ENCODE results near the gene PCDHB7.
"Not testable (repeated sequence)": the region's sequence is repeated elsewhere in the genome, so short reads cannot be mapped to it uniquely, and the experiment has no call there.

The PCDHB7 gene

GRCh38 chr5:141180313-141180712, 7.9 kb downstream of the PCDHB7 start:
- DNase-seq (ENCODE audit: low read depth) = no peak

DNA sequence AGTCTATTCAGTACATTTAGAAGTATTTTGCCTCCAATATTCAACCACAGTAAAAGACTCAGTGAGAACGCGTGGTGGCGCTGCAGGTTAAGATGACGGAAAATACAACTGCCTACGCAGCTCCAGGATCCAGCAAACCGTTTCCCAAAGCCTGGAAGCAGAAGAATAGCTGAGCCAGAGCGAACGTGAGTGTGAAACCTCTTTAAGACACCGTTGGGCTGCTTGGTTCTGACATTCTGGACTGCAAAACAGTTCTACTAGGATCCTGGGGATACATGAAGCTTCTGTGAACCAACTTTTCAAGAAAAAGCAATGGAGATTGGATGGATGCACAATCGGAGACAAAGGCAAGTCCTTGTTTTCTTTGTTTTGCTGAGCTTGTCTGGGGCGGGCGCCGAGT, 9.8 kb downstream of the PCDHB7 start, which contains the start of gene PCDHB16:
PCDHB16 (plus strand) TSS at position 140 of the 400 bp plus-strand sequence; CDS start at position 313, 173 bp downstream.
- DNase-seq (ENCODE audit: low read depth) = peak; percentile 46

DNA sequence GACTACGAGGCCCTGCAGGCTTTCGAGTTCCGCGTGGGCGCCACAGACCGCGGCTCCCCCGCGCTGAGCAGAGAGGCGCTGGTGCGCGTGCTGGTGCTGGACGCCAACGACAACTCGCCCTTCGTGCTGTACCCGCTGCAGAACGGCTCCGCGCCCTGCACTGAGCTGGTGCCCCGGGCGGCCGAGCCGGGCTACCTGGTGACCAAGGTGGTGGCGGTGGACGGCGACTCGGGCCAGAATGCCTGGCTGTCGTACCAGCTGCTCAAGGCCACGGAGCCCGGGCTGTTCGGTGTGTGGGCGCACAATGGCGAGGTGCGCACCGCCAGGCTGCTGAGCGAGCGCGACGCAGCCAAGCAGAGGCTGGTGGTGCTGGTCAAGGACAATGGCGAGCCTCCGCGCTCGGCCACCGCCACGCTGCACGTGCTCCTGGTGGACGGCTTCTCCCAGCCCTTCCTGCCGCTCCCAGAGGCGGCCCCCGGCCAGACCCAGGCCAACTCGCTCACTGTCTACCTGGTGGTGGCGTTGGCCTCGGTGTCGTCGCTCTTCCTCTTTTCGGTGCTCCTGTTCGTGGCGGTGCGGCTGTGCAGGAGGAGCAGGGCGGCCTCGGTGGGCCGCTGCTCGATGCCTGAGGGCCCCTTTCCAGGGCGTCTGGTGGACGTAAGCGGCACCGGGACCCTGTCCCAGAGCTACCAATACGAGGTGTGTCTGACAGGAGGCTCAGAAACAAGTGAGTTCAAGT, 11.8 kb downstream of the PCDHB7 start:
- DNase-seq (ENCODE audit: low read depth) = not testable (repeated sequence)

- DNase-seq (ENCODE audit: low read depth) = peak; percentile 46
Measured at GRCh38 chr5:141186897-141187512, 14.6 kb downstream of the PCDHB7 start, which contains the start of gene PCDHB9. Gene PCDHB9 (plus strand): TSS chr5:141187161. CDS start chr5:141187319, 158 bp downstream.

DNA sequence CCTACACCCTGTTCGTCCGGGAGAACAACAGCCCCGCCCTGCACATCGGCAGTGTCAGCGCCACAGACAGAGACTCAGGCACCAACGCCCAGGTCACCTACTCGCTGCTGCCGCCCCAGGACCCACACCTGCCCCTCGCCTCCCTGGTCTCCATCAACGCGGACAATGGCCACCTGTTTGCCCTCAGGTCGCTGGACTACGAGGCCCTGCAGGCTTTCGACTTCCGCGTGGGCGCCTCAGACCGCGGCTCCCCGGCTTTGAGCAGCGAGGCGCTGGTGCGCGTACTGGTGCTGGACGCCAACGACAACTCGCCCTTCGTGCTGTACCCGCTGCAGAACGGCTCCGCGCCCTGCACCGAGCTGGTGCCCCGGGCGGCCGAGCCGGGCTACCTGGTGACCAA, 16.2 kb downstream of the PCDHB7 start:
- DNase-seq (ENCODE audit: low read depth) = not testable (repeated sequence)

DNA sequence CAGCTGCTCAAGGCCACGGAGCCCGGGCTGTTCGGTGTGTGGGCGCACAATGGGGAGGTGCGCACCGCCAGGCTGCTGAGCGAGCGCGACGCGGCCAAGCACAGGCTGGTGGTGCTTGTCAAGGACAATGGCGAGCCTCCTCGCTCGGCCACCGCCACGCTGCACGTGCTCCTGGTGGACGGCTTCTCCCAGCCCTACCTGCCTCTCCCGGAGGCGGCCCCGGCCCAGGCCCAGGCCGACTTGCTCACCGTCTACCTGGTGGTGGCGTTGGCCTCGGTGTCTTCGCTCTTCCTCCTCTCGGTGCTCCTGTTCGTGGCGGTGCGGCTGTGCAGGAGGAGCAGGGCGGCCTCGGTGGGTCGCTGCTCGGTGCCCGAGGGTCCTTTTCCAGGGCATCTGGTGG, 16.7 kb downstream of the PCDHB7 start:
- not testable (repeated sequence) for DNase-seq (ENCODE audit: low read depth)

DNA sequence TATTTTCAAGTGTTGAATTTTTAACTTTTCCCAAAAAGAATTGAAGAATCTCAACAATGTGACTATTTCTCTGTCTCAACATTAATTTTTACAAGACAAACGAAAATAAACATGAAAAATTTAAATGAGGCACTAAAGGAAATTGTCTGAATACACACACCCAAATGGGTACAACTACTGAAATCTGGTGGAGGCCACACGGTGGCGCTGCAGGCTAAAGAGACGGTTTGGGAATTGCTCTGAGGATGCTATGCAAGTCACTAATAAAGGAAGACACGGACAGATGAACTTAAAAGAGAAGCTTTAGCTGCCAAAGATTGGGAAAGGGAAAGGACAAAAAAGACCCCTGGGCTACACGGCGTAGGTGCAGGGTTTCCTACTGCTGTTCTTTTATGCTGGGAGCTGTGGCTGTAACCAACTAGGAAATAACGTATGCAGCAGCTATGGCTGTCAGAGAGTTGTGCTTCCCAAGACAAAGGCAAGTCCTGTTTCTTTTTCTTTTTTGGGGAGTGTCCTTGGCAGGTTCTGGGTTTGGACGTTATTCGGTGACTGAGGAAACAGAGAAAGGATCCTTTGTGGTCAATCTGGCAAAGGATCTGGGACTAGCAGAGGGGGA, 19.8 kb downstream of the PCDHB7 start, which contains the start of gene PCDHB10:
PCDHB10 (plus strand) TSS at position 244 of the 616 bp plus-strand sequence; CDS start at position 444, 200 bp downstream.
- DNase-seq (ENCODE audit: low read depth) = peak; percentile 32

GRCh38 chr5:141194332-141194731, 21.9 kb downstream of the PCDHB7 start:
- DNase-seq (ENCODE audit: low read depth) = not testable (repeated sequence)

DNA sequence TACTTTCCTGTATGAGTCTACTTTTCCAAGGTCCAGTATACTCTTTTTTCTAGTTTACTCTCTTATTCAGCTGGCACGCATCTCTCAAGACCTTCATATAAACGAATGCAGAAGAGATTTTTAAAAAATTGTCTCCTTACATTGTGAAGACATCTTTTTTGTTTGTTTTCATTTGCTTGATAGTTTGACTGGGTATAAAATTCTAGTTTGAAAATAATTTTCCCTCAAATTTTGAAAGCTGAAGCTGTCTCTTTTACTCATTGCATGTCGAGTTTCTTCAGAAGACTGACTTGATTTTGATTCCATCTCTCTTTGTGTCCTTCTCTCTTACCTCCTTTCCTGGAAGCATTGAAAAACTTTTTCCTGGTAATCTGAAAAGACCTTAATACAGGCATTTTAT, 23.9 kb downstream of the PCDHB7 start:
- no peak for DNase-seq (ENCODE audit: low read depth)

DNA sequence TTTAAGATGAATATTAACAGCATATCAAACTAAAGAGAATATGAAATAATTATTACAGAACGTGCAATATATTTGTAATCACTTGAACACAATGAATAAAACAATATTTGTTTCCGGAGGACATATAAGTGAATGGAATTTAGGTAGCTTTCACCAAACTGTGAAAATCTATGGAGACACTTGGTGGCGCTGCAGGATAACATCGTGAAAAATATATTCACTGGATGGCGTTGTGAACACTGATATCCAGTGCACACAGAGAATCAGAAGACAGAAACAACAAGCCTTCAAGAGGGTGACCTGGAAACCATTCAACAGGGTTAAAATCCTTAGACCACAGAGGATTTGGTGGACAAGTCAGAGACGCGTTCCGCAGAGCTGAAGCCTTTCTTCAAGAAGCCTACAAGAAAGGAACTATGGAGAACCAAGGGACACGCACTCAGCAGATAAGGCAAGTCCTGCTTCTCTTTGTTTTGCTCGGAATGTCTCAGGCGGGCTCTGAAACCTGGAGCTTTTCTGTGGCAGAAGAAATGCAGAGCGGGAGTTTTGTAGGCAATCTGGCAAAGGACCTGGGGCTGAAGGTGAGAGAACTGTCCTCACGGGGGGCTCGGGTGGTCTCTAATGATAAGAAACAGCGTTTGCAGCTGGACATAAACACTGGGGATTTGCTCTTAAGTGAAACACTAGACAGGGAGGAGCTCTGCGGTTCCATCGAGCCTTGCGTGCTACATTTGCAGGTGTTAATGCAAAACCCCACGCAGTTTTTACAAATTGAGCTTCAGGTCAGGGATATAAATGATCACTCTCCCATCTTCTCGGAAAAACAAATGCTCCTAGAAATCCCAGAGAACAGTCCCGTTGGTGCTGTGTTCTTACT, 27.2 kb downstream of the PCDHB7 start, which contains the start of gene PCDHB11:
PCDHB11 (plus strand) TSS at position 269 of the 877 bp plus-strand sequence; CDS start at position 417, 148 bp downstream.
- no peak for DNase-seq (ENCODE audit: low read depth)

DNA sequence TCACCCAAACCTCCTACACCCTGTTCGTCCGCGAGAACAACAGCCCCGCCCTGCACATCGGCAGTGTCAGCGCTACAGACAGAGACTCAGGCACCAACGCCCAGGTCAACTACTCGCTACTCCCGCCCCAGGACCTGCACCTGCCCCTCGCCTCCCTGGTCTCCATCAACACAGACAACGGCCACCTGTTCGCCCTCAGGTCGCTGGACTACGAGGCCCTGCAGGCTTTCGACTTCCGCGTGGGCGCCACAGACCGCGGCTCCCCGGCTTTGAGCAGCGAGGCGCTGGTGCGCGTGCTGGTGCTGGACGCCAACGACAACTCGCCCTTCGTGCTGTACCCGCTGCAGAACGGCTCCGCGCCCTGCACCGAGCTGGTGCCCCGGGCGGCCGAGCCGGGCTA, 28.7 kb downstream of the PCDHB7 start:
- DNase-seq (ENCODE audit: low read depth) = not testable (repeated sequence)

GRCh38 chr5:141201646-141202045, 29.2 kb downstream of the PCDHB7 start:
- not testable (repeated sequence) for DNase-seq (ENCODE audit: low read depth)

GRCh38 chr5:141208478-141208877, 36.0 kb downstream of the PCDHB7 start, which contains the start of gene PCDHB12:
Gene PCDHB12 (plus strand): TSS chr5:141208719. CDS start chr5:141208908, 189 bp downstream.
- peak; percentile 15 for DNase-seq (ENCODE audit: low read depth)

GRCh38 chr5:141210281-141210680, 37.8 kb downstream of the PCDHB7 start:
- not testable (repeated sequence) for DNase-seq (ENCODE audit: low read depth)

DNA sequence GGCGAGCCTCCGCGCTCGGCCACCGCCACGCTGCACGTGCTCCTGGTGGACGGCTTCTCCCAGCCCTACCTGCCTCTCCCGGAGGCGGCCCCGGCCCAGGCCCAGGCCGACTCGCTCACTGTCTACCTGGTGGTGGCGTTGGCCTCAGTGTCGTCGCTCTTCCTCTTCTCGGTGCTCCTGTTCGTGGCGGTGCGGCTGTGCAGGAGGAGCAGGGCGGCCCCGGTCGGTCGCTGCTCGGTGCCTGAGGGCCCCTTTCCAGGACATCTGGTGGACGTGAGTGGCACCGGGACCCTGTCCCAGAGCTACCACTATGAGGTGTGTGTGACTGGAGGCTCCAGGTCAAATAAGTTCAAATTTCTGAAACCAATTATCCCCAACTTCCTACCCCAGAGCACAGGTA, 38.4 kb downstream of the PCDHB7 start:
- DNase-seq (ENCODE audit: low read depth) = not testable (repeated sequence)

- peak; percentile 38 for DNase-seq (ENCODE audit: low read depth)
Measured at GRCh38 chr5:141213656-141214339, 41.4 kb downstream of the PCDHB7 start, which contains the start of gene PCDHB13. Gene PCDHB13 (plus strand): TSS chr5:141213919. CDS start chr5:141214124, 205 bp downstream.

- not testable (repeated sequence) for DNase-seq (ENCODE audit: low read depth)
Measured at GRCh38 chr5:141214583-141214982, 42.1 kb downstream of the PCDHB7 start.

- DNase-seq (ENCODE audit: low read depth) = not testable (repeated sequence)
Measured at GRCh38 chr5:141215504-141215903, 43.1 kb downstream of the PCDHB7 start.

GRCh38 chr5:141216035-141216434, 43.6 kb downstream of the PCDHB7 start:
- not testable (repeated sequence) for DNase-seq (ENCODE audit: low read depth)

- peak; percentile 50 for DNase-seq (ENCODE audit: low read depth)
Measured at GRCh38 chr5:141223112-141223783, 50.8 kb downstream of the PCDHB7 start, which contains the start of gene PCDHB14. Gene PCDHB14 (plus strand): TSS chr5:141223343. CDS start chr5:141223506, 163 bp downstream.
